Measurements from ENCODE around the gene ADGRB3. TPM values are rescaled to one million over a fixed set of nuclear protein-coding genes. Genes with fewer than 3 reads are reported as not detected.
"Not testable (repeated sequence)": the region's sequence is repeated elsewhere in the genome, so short reads cannot be mapped to it uniquely, and the experiment has no call there.

Gene ADGRB3
- total RNA-seq, 3 donors from 2014 or later: not detected

- DNase-seq (no peak), ATAC-seq (no peak)
- no peak overlapping the region for H3K4me3 Mint-ChIP-seq
- no peaks in the 10 kb centered on the region for H3K4me1 Mint-ChIP-seq (ENCODE audit: low read depth)
- H3K27me3 Mint-ChIP-seq (ENCODE audit: low read depth): no peaks in the 10 kb centered on the region
- no peaks in the 10 kb centered on the region for H3K36me3 Mint-ChIP-seq (ENCODE audit: insufficient read depth)
- H3K9me3 Mint-ChIP-seq: no peaks in the 10 kb centered on the region
These were observed 340.0 kb downstream of the ADGRB3 start for GRCh38 chr6:68975064-68975463.

- Mint-ChIP-seq H3K9me3 (no peaks in the 10 kb centered on the region), H3K4me3 (no peak overlapping the region), H3K27me3 (ENCODE audit: low read depth) (no peaks in the 10 kb centered on the region), H3K4me1 (ENCODE audit: low read depth) (no peaks in the 10 kb centered on the region), H3K36me3 (ENCODE audit: insufficient read depth) (no peaks in the 10 kb centered on the region)
- DNase-seq: no peak
- ATAC-seq: no peak
These were observed 340.7 kb downstream of the ADGRB3 start for GRCh38 chr6:68975816-68976215.

- Mint-ChIP-seq H3K4me1 (ENCODE audit: low read depth) (no peaks in the 10 kb centered on the region), H3K4me3 (no peak overlapping the region), H3K9me3 (no peaks in the 10 kb centered on the region), H3K36me3 (ENCODE audit: insufficient read depth) (no peaks in the 10 kb centered on the region), H3K27me3 (ENCODE audit: low read depth) (no peaks in the 10 kb centered on the region)
- ATAC-seq (no peak), DNase-seq (no peak)
These were observed 341.2 kb downstream of the ADGRB3 start for GRCh38 chr6:68976260-68976659.

- H3K27me3 Mint-ChIP-seq (ENCODE audit: low read depth): no peaks in the 10 kb centered on the region
- no peaks in the 10 kb centered on the region for H3K4me1 Mint-ChIP-seq (ENCODE audit: low read depth)
- ATAC-seq (no peak), DNase-seq (no peak)
- H3K36me3 Mint-ChIP-seq (ENCODE audit: insufficient read depth): no peaks in the 10 kb centered on the region
- no peak overlapping the region for H3K4me3 Mint-ChIP-seq
- H3K9me3 Mint-ChIP-seq: no peaks in the 10 kb centered on the region
These were observed 343.3 kb downstream of the ADGRB3 start for GRCh38 chr6:68978411-68978810.

- H3K4me3 Mint-ChIP-seq; H3K9me3 Mint-ChIP-seq; H3K36me3 Mint-ChIP-seq (ENCODE audit: insufficient read depth); H3K27me3 Mint-ChIP-seq (ENCODE audit: low read depth); DNase-seq; ATAC-seq; H3K4me1 Mint-ChIP-seq (ENCODE audit: low read depth): not testable (repeated sequence)
These were observed 346.6 kb downstream of the ADGRB3 start for GRCh38 chr6:68981668-68982067.

- ATAC-seq (no peak), DNase-seq (no peak)
- no peaks in the 10 kb centered on the region for H3K9me3 Mint-ChIP-seq
- no peak overlapping the region for H3K4me3 Mint-ChIP-seq
- no peaks in the 10 kb centered on the region for H3K4me1 Mint-ChIP-seq (ENCODE audit: low read depth)
- no peaks in the 10 kb centered on the region for H3K36me3 Mint-ChIP-seq (ENCODE audit: insufficient read depth)
- no peaks in the 10 kb centered on the region for H3K27me3 Mint-ChIP-seq (ENCODE audit: low read depth)
These were observed 353.6 kb downstream of the ADGRB3 start for GRCh38 chr6:68988698-68989097.

GRCh38 chr6:68990317-68990716 is 355.2 kb downstream of the ADGRB3 start:
- Mint-ChIP-seq H3K27me3 (ENCODE audit: low read depth) (no peaks in the 10 kb centered on the region), H3K36me3 (ENCODE audit: insufficient read depth) (no peaks in the 10 kb centered on the region), H3K9me3 (no peaks in the 10 kb centered on the region), H3K4me1 (ENCODE audit: low read depth) (no peaks in the 10 kb centered on the region), H3K4me3 (no peak overlapping the region)
- ATAC-seq (no peak), DNase-seq (no peak)

GRCh38 chr6:68993911-68994310 is 358.8 kb downstream of the ADGRB3 start:
- no peak for DNase-seq
- Mint-ChIP-seq H3K4me1 (ENCODE audit: low read depth) (no peaks in the 10 kb centered on the region), H3K4me3 (no peak overlapping the region), H3K9me3 (no peaks in the 10 kb centered on the region), H3K36me3 (ENCODE audit: insufficient read depth) (no peaks in the 10 kb centered on the region), H3K27me3 (ENCODE audit: low read depth) (no peaks in the 10 kb centered on the region)
- ATAC-seq: no peak

GRCh38 chr6:68994521-68994920 is 359.4 kb downstream of the ADGRB3 start:
- Mint-ChIP-seq H3K9me3 (no peaks in the 10 kb centered on the region), H3K36me3 (ENCODE audit: insufficient read depth) (no peaks in the 10 kb centered on the region), H3K4me1 (ENCODE audit: low read depth) (no peaks in the 10 kb centered on the region), H3K4me3 (no peak overlapping the region), H3K27me3 (ENCODE audit: low read depth) (no peaks in the 10 kb centered on the region)
- DNase-seq: no peak
- no peak for ATAC-seq

- Mint-ChIP-seq H3K9me3 (no peaks in the 10 kb centered on the region), H3K4me3 (no peak overlapping the region), H3K36me3 (ENCODE audit: insufficient read depth) (no peaks in the 10 kb centered on the region), H3K27me3 (ENCODE audit: low read depth) (no peaks in the 10 kb centered on the region), H3K4me1 (ENCODE audit: low read depth) (no peaks in the 10 kb centered on the region)
- ATAC-seq (peak in 1 of 2 donors; percentile 32), DNase-seq (no peak)
These were observed 370.1 kb downstream of the ADGRB3 start for GRCh38 chr6:69005199-69005598.

- Mint-ChIP-seq H3K9me3 (no peaks in the 10 kb centered on the region), H3K4me3 (no peak overlapping the region), H3K36me3 (ENCODE audit: insufficient read depth) (no peaks in the 10 kb centered on the region), H3K4me1 (ENCODE audit: low read depth) (no peaks in the 10 kb centered on the region), H3K27me3 (ENCODE audit: low read depth) (no peaks in the 10 kb centered on the region)
- ATAC-seq (no peak), DNase-seq (no peak)
These were observed 372.7 kb downstream of the ADGRB3 start for GRCh38 chr6:69007781-69008180.

GRCh38 chr6:69012211-69012610 is 377.1 kb downstream of the ADGRB3 start:
- Mint-ChIP-seq H3K9me3 (no peaks in the 10 kb centered on the region), H3K4me1 (ENCODE audit: low read depth) (no peaks in the 10 kb centered on the region), H3K36me3 (ENCODE audit: insufficient read depth) (no peaks in the 10 kb centered on the region), H3K4me3 (no peak overlapping the region), H3K27me3 (ENCODE audit: low read depth) (no peaks in the 10 kb centered on the region)
- DNase-seq (no peak), ATAC-seq (no peak)

- DNase-seq: no peak
- H3K4me1 Mint-ChIP-seq (ENCODE audit: low read depth): no peaks in the 10 kb centered on the region
- no peak overlapping the region for H3K4me3 Mint-ChIP-seq
- no peaks in the 10 kb centered on the region for H3K27me3 Mint-ChIP-seq (ENCODE audit: low read depth)
- no peaks in the 10 kb centered on the region for H3K9me3 Mint-ChIP-seq
- no peak for ATAC-seq
- no peaks in the 10 kb centered on the region for H3K36me3 Mint-ChIP-seq (ENCODE audit: insufficient read depth)
These were observed 377.8 kb downstream of the ADGRB3 start for GRCh38 chr6:69012876-69013275.

GRCh38 chr6:69018906-69019305 is 383.8 kb downstream of the ADGRB3 start:
- no peak for DNase-seq
- H3K9me3 Mint-ChIP-seq: no peaks in the 10 kb centered on the region
- H3K36me3 Mint-ChIP-seq (ENCODE audit: insufficient read depth): no peaks in the 10 kb centered on the region
- H3K4me3 Mint-ChIP-seq: no peak overlapping the region
- no peak for ATAC-seq
- H3K27me3 Mint-ChIP-seq (ENCODE audit: low read depth): no peaks in the 10 kb centered on the region
- no peaks in the 10 kb centered on the region for H3K4me1 Mint-ChIP-seq (ENCODE audit: low read depth)

- Mint-ChIP-seq H3K4me1 (ENCODE audit: low read depth) (no peaks in the 10 kb centered on the region), H3K36me3 (ENCODE audit: insufficient read depth) (no peaks in the 10 kb centered on the region), H3K9me3 (no peaks in the 10 kb centered on the region), H3K4me3 (no peak overlapping the region), H3K27me3 (ENCODE audit: low read depth) (no peaks in the 10 kb centered on the region)
- DNase-seq (no peak), ATAC-seq (no peak)
These were observed 384.8 kb downstream of the ADGRB3 start for GRCh38 chr6:69019832-69020231.

- Mint-ChIP-seq H3K4me1 (ENCODE audit: low read depth) (no peaks in the 10 kb centered on the region), H3K36me3 (ENCODE audit: insufficient read depth) (no peaks in the 10 kb centered on the region), H3K9me3 (no peaks in the 10 kb centered on the region), H3K27me3 (ENCODE audit: low read depth) (no peaks in the 10 kb centered on the region), H3K4me3 (no peak overlapping the region)
- ATAC-seq (no peak), DNase-seq (no peak)
These were observed 387.9 kb downstream of the ADGRB3 start for GRCh38 chr6:69022993-69023392.

Data from activated T-cell treated with anti-CD3 and anti-CD28 coated beads, Interleukin-2, amount 50 U/mL, for 4 hours (primary cell).